Stimulated activated CD8-positive, alpha-beta memory T cell treated with anti-CD3 and anti-CD28 coated beads, Interleukin-12 subunit alpha, Interleukin-12 subunit beta, amount 100 ng/mL, for 1 hour (primary cell): ENCODE data around the gene HRH1.
"Not testable (repeated sequence)": the region's sequence is repeated elsewhere in the genome, so short reads cannot be mapped to it uniquely, and the experiment has no call there.

ENCODE experiments used
- DNase-seq: peaks from one replicate; pipeline ENCODE4 v3.0.0-alpha.2; 2020; ENCODE audit warnings: low read depth

The HRH1 gene

GRCh38 chr3:11154036-11154952 is at the start of gene HRH1:
Gene HRH1, plus strand, starts transcription at chr3:11154493. Its CDS starts 104,545 bp downstream, at chr3:11259038.
- DNase-seq, result no peak

- DNase-seq, result not testable (repeated sequence)
Observed at GRCh38 chr3:11113316-11113715, 41.0 kb upstream of the HRH1 start.

GRCh38 chr3:11115548-11115947 is 38.7 kb upstream of the HRH1 start:
- DNase-seq, result no peak

GRCh38 chr3:11116336-11117059 is 37.8 kb upstream of the HRH1 start:
- DNase-seq, result no peak

- no peak for DNase-seq
Observed at GRCh38 chr3:11117591-11117990, 36.7 kb upstream of the HRH1 start.

- no peak for DNase-seq
Observed at GRCh38 chr3:11118181-11118682, 36.1 kb upstream of the HRH1 start.

GRCh38 chr3:11120091-11120805 is 34.0 kb upstream of the HRH1 start:
- DNase-seq, result no peak

GRCh38 chr3:11126653-11127052 is 27.6 kb upstream of the HRH1 start:
- no peak for DNase-seq

GRCh38 chr3:11128682-11129632 is 25.3 kb upstream of the HRH1 start:
- no peak for DNase-seq

GRCh38 chr3:11130385-11130784 is 23.9 kb upstream of the HRH1 start:
- DNase-seq, result no peak

- no peak for DNase-seq
Observed at GRCh38 chr3:11131371-11131770, 22.9 kb upstream of the HRH1 start.

- not testable (repeated sequence) for DNase-seq
Observed at GRCh38 chr3:11131886-11132285, 22.4 kb upstream of the HRH1 start.

- DNase-seq, result no peak
Observed at GRCh38 chr3:11132861-11133260, 21.4 kb upstream of the HRH1 start.

GRCh38 chr3:11134794-11135193 is 19.5 kb upstream of the HRH1 start:
- DNase-seq, result no peak

- no peak for DNase-seq
Observed at GRCh38 chr3:11136116-11136515, 18.2 kb upstream of the HRH1 start.

- DNase-seq, result no peak
Observed at GRCh38 chr3:11136830-11137626, 17.3 kb upstream of the HRH1 start.

- no peak for DNase-seq
Observed at GRCh38 chr3:11137627-11137959, 16.7 kb upstream of the HRH1 start.

GRCh38 chr3:11138371-11138770 is 15.9 kb upstream of the HRH1 start:
- no peak for DNase-seq

- DNase-seq, result no peak
Observed at GRCh38 chr3:11140030-11140712, 14.1 kb upstream of the HRH1 start.

GRCh38 chr3:11140713-11141104 is 13.6 kb upstream of the HRH1 start:
- DNase-seq, result no peak
